Stimulated activated CD4-positive, alpha-beta T cell treated with anti-CD3 and anti-CD28 coated beads, Interleukin-2, amount 100 ng/mL, for 48 hours (primary cell): Measurements from ENCODE around the gene PKP2.
"Not testable (repeated sequence)": the region's sequence is repeated elsewhere in the genome, so short reads cannot be mapped to it uniquely, and the experiment has no call there.

Source experiments
- DNase-seq, 2 donors: peaks; one replicate each; pipeline ENCODE4 v3.0.0-alpha.2; 2020

PKP2 gene

GRCh38 chr12:32895688-32896431 is 717 bp downstream of the PKP2 start:
- no peak for DNase-seq

- no peak for DNase-seq
These were observed 2.0 kb downstream of the PKP2 start for GRCh38 chr12:32894566-32894965.

- DNase-seq: no peak
These were observed 3.1 kb downstream of the PKP2 start for GRCh38 chr12:32893458-32893857.

- DNase-seq: no peak
These were observed 3.5 kb downstream of the PKP2 start for GRCh38 chr12:32893043-32893442.

GRCh38 chr12:32892369-32892768 is 4.2 kb downstream of the PKP2 start:
- not testable (repeated sequence) for DNase-seq

- no peak for DNase-seq
These were observed 4.6 kb downstream of the PKP2 start for GRCh38 chr12:32891956-32892355.

- no peak for DNase-seq
These were observed 5.1 kb downstream of the PKP2 start for GRCh38 chr12:32891526-32891925.

- no peak for DNase-seq
These were observed 7.4 kb downstream of the PKP2 start for GRCh38 chr12:32889011-32889760.

- no peak for DNase-seq
These were observed 9.5 kb downstream of the PKP2 start for GRCh38 chr12:32887058-32887457.

- no peak for DNase-seq
These were observed 10.7 kb downstream of the PKP2 start for GRCh38 chr12:32885831-32886230.

- no peak for DNase-seq
These were observed 11.6 kb downstream of the PKP2 start for GRCh38 chr12:32884962-32885361.

- no peak for DNase-seq
These were observed 14.9 kb downstream of the PKP2 start for GRCh38 chr12:32881702-32882101.

- DNase-seq: no peak
These were observed 15.5 kb downstream of the PKP2 start for GRCh38 chr12:32881107-32881506.

- not testable (repeated sequence) for DNase-seq
These were observed 17.5 kb downstream of the PKP2 start for GRCh38 chr12:32879066-32879465.

GRCh38 chr12:32877601-32878459 is 18.7 kb downstream of the PKP2 start:
- no peak for DNase-seq

GRCh38 chr12:32876004-32876403 is 20.6 kb downstream of the PKP2 start:
- no peak for DNase-seq

- no peak for DNase-seq
These were observed 21.6 kb downstream of the PKP2 start for GRCh38 chr12:32874975-32875374.

GRCh38 chr12:32874078-32874477 is 22.5 kb downstream of the PKP2 start:
- no peak for DNase-seq

- DNase-seq: not testable (repeated sequence)
These were observed 24.2 kb downstream of the PKP2 start for GRCh38 chr12:32872416-32872815.

- no peak for DNase-seq
These were observed 25.9 kb downstream of the PKP2 start for GRCh38 chr12:32870716-32871115.

GRCh38 chr12:32868885-32869284 is 27.7 kb downstream of the PKP2 start:
- DNase-seq: no peak

- DNase-seq: no peak
These were observed 31.8 kb downstream of the PKP2 start for GRCh38 chr12:32864731-32865130.

GRCh38 chr12:32863128-32863527 is 33.4 kb downstream of the PKP2 start:
- no peak for DNase-seq
